H9 (cell line): ENCODE results near the gene ZNF346. TPM values are rescaled to one million over a fixed set of nuclear protein-coding genes. Genes with fewer than 3 reads are reported as not detected.
A peak's percentile ranks its signal among the peaks of the same experiment; 100 is the strongest.
"Not testable (repeated sequence)": the region's sequence is repeated elsewhere in the genome, so short reads cannot be mapped to it uniquely, and the experiment has no call there.

Experiments
- DNase-seq: peaks from one replicate; pipeline ENCODE4 v3.0.0-alpha.2; 2017
- H2AFZ ChIP-seq: one replicate; pipeline ENCODE4 v1.6.1; 2013; ENCODE audit warnings: mild to moderate bottlenecking, low read length, control low read depth, moderate library complexity
- H2AK5ac ChIP-seq: 2 replicates; pipeline ENCODE4 v1.6.1; 2013; ENCODE audit warnings: low read length, control low read depth, mixed read lengths; ENCODE audit not compliant: insufficient read length
- H2BK120ac ChIP-seq: one replicate; pipeline ENCODE4 v1.6.1; 2013; ENCODE audit warnings: low read depth, mild to moderate bottlenecking, low read length, control low read depth, inconsistent platforms; ENCODE audit not compliant: poor library complexity, severe bottlenecking
- H2BK12ac ChIP-seq: 2 replicates; pipeline ENCODE4 v1.6.1; 2013; ENCODE audit warnings: low read length, control low read depth, mixed read lengths, low read depth; ENCODE audit not compliant: insufficient read length
- H2BK15ac ChIP-seq: 2 replicates; pipeline ENCODE4 v1.6.1; 2013; ENCODE audit warnings: low read depth, low read length, control low read depth
- H2BK20ac ChIP-seq: one replicate; pipeline ENCODE4 v1.6.1; 2013; ENCODE audit warnings: low read depth, mild to moderate bottlenecking, low read length, control low read depth, inconsistent platforms; ENCODE audit not compliant: poor library complexity, severe bottlenecking
- H2BK5ac ChIP-seq: 2 replicates; pipeline ENCODE4 v1.6.1; 2013; ENCODE audit warnings: low read length, control low read depth, mixed read lengths; ENCODE audit not compliant: insufficient read length
- H3K14ac ChIP-seq: 2 replicates; pipeline ENCODE4 v1.6.1; 2013; ENCODE audit warnings: low read length, control low read depth; ENCODE audit not compliant: insufficient read depth
- H3K18ac ChIP-seq: 2 replicates; pipeline ENCODE4 v1.6.1; 2013; ENCODE audit warnings: low read depth, mild to moderate bottlenecking, mixed read lengths, low read length, control low read depth; ENCODE audit not compliant: insufficient read length
- H3K23ac ChIP-seq: 2 replicates; pipeline ENCODE4 v1.6.1; 2013; ENCODE audit warnings: low read length, control low read depth, mixed read lengths, low read depth; ENCODE audit not compliant: insufficient read length
- H3K23me2 ChIP-seq: 2 replicates; pipeline ENCODE4 v1.6.1; 2013; ENCODE audit warnings: low read depth, mild to moderate bottlenecking, mixed read lengths, low read length, control low read depth; ENCODE audit not compliant: insufficient read length, poor library complexity, severe bottlenecking
- H3K27ac ChIP-seq: 2 replicates; pipeline ENCODE4 v1.5.1; 2013; ENCODE audit warnings: low read length, control low read depth, mixed read lengths, low read depth; ENCODE audit not compliant: insufficient read length
- H3K27me3 ChIP-seq: 2 replicates; pipeline ENCODE4 v1.6.1; 2013; ENCODE audit warnings: low read length, control low read depth, inconsistent platforms; ENCODE audit not compliant: insufficient read depth
- H3K4ac ChIP-seq: 2 replicates; pipeline ENCODE4 v1.6.1; 2013; ENCODE audit warnings: low read depth, mild to moderate bottlenecking, control low read depth, inconsistent platforms, low read length, moderate library complexity
- H3K4me1 ChIP-seq: 2 replicates; pipeline ENCODE4 v1.6.1; 2013; ENCODE audit warnings: low read length, control low read depth, inconsistent platforms; ENCODE audit not compliant: insufficient read depth
- H3K4me2 ChIP-seq: 2 replicates; pipeline ENCODE4 v1.6.1; 2013; ENCODE audit warnings: low read length, control low read depth, mixed read lengths; ENCODE audit not compliant: insufficient read length, insufficient read depth
- H3K56ac ChIP-seq: 2 replicates; pipeline ENCODE4 v1.6.1; 2013; ENCODE audit warnings: low read depth, mild to moderate bottlenecking, mixed read lengths, low read length, control low read depth; ENCODE audit not compliant: insufficient read length
- H3K79me1 ChIP-seq: 2 replicates; pipeline ENCODE4 v1.6.1; 2013; ENCODE audit warnings: low read depth, mild to moderate bottlenecking, moderate library complexity, low read length, control low read depth, inconsistent platforms; ENCODE audit not compliant: insufficient read depth, poor library complexity, severe bottlenecking
- H3K79me2 ChIP-seq: 2 replicates; pipeline ENCODE4 v1.6.1; 2013; ENCODE audit warnings: low read length, control low read depth, inconsistent platforms; ENCODE audit not compliant: insufficient read depth
- H3K9ac ChIP-seq: 2 replicates; pipeline ENCODE4 v1.6.1; 2013; ENCODE audit warnings: low read length, control low read depth, mixed read lengths; ENCODE audit not compliant: insufficient read length; ENCODE audit errors: extremely low read depth
- H3K9me3 ChIP-seq: one replicate; pipeline ENCODE4 v1.6.1; 2013; ENCODE audit warnings: low read depth, low read length, inconsistent platforms; ENCODE audit not compliant: control insufficient read depth
- H3T11ph ChIP-seq: one replicate; pipeline ENCODE4 v1.6.1; 2013; ENCODE audit warnings: mild to moderate bottlenecking, low read length, control low read depth, inconsistent platforms
- H4K20me1 ChIP-seq: one replicate; pipeline ENCODE4 v1.6.1; 2013; ENCODE audit not compliant: control insufficient read depth, insufficient read length, insufficient read depth
- H4K5ac ChIP-seq: 2 replicates; pipeline ENCODE4 v1.6.1; 2013; ENCODE audit warnings: low read depth, mild to moderate bottlenecking, mixed read lengths, low read length, control low read depth; ENCODE audit not compliant: insufficient read length
- H4K8ac ChIP-seq: replicated peaks from 2 replicates; pipeline ENCODE4 v1.6.1; 2013; ENCODE audit warnings: low read length, control low read depth, mixed read lengths, low read depth; ENCODE audit not compliant: insufficient read length
- H4K91ac ChIP-seq: 2 replicates; pipeline ENCODE4 v1.6.1; 2013; ENCODE audit warnings: low read depth, mild to moderate bottlenecking, moderate library complexity, mixed read lengths, low read length, control low read depth; ENCODE audit not compliant: insufficient read length
- H3K27ac Mint-ChIP-seq, 3 experiments: 2 replicates in 2 of 3; 3 replicates in 1 of 3; pipeline ENCODE4 v1.8.0; 2020 to 2021; ENCODE audit warnings: mixed read lengths in 3 of 3, mild to moderate bottlenecking in 1 of 3, moderate library complexity in 1 of 3
- H3K27me3 Mint-ChIP-seq: 2 replicates; pipeline ENCODE4 v1.8.0; 2021; ENCODE audit warnings: low read depth, mild to moderate bottlenecking, moderate library complexity, mixed read lengths
- H3K36me3 Mint-ChIP-seq, 3 experiments: 2 replicates in 2 of 3; 3 replicates in 1 of 3; pipeline ENCODE4 v1.8.0; 2020 to 2021; ENCODE audit warnings: low read depth in 3 of 3, mixed read lengths in 3 of 3; ENCODE audit not compliant: insufficient read depth in 1 of 3
- H3K4me1 Mint-ChIP-seq, 2 experiments: 2 replicates each; pipeline ENCODE4 v1.8.0; 2020; ENCODE audit warnings: mixed read lengths in 2 of 2
- H3K4me3 Mint-ChIP-seq, 2 experiments: 2 replicates in 1 of 2; 3 replicates in 1 of 2; pipeline ENCODE4 v1.8.0; 2020 to 2021; ENCODE audit warnings: mild to moderate bottlenecking in 2 of 2, mixed read lengths in 2 of 2, moderate library complexity in 1 of 2
- H3K9me3 Mint-ChIP-seq, 2 experiments: 2 replicates in 1 of 2; 3 replicates in 1 of 2; pipeline ENCODE4 v1.8.0; 2020; ENCODE audit warnings: mild to moderate bottlenecking in 2 of 2, mixed read lengths in 2 of 2, moderate library complexity in 1 of 2
- WGBS: extraction: QIAGEN DNeasy Blood & Tissue Kit; methylation state at CpG from one replicate; pipeline ENCODE4 v1.1.7; 2013; ENCODE audit warnings: missing lambda C conversion rate, low lambda C conversion rate, mixed read lengths; ENCODE audit not compliant: insufficient read length; ENCODE audit errors: extremely low coverage; 5-methylcytosine and 5-hydroxymethylcytosine counted together
- total RNA-seq: library from RNA; stranded (reverse); gene quantifications from 2 replicates; pipeline ENCODE4 v1.2.1, GENCODE V29; 2021
- TF ChIP-seq, protein P1 (sequence below): fragments of 200-600 bp; sonication (generic); conservative IDR thresholded peaks from 3 replicates; pipeline ENCODE4 v1.8.0; 2021; ENCODE audit warnings: antibody characterized with exemption, mild to moderate bottlenecking

Gene ZNF346
- total RNA-seq, 1 experiment from 2014 or later, result 22.7 TPM

DNA sequence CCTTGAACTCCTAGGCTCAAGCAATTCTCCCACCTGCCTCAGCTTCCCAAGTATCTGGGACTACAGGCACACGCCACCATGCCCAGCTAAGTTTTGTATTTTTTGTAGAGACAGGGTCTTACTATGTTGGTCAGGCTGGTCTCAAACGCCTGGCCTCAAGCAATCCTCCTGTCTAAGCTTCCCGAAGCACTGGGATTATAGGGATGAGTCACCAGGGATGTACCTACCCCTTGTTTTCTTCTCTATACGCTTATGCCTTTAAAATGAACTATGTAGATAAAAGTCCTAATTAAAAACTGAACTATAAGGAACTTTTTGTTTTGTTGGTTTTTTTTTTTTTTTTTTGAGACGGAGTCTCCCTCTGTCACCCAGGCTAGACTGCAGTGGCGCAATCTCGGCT, 41.7 kb upstream of the ZNF346 start:
- WGBS, result no CpG with 5 or more reads among the region's 7 CpGs
- TF ChIP-seq, protein P1, sequence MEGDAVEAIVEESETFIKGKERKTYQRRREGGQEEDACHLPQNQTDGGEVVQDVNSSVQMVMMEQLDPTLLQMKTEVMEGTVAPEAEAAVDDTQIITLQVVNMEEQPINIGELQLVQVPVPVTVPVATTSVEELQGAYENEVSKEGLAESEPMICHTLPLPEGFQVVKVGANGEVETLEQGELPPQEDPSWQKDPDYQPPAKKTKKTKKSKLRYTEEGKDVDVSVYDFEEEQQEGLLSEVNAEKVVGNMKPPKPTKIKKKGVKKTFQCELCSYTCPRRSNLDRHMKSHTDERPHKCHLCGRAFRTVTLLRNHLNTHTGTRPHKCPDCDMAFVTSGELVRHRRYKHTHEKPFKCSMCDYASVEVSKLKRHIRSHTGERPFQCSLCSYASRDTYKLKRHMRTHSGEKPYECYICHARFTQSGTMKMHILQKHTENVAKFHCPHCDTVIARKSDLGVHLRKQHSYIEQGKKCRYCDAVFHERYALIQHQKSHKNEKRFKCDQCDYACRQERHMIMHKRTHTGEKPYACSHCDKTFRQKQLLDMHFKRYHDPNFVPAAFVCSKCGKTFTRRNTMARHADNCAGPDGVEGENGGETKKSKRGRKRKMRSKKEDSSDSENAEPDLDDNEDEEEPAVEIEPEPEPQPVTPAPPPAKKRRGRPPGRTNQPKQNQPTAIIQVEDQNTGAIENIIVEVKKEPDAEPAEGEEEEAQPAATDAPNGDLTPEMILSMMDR, result no peak
- Histone ChIP-seq H3K23me2 (no peaks in the 10 kb centered on the region), H2BK5ac (no peak overlapping the region), H3K23ac (no peak overlapping the region), H4K91ac (no peak overlapping the region), H2BK12ac (no peak overlapping the region), H2AFZ (no peak overlapping the region), H3K9ac (no peak overlapping the region), H3K79me1 (peaks cover 6% of the 10 kb centered on the region), H3K27me3 (no peaks in the 10 kb centered on the region), H3K9me3 (peaks cover 2% of the 10 kb centered on the region), H3K4me2 (no peak overlapping the region), H3K56ac (no peak overlapping the region), H4K5ac (no peak overlapping the region), H3K18ac (no peak overlapping the region), H3T11ph (no peak overlapping the region), H3K27ac (no peak overlapping the region), H4K8ac (no peak overlapping the region), H2BK20ac (no peak overlapping the region), H4K20me1 (no peaks in the 10 kb centered on the region), H2AK5ac (no peak overlapping the region), H2BK15ac (no peak overlapping the region), H2BK120ac (no peak overlapping the region), H3K4ac (no peak overlapping the region), H3K79me2 (peaks cover 2% of the 10 kb centered on the region; the same call in 1 of the 2 replicates), H3K4me1 (no peaks in the 10 kb centered on the region), H3K14ac (no peak overlapping the region)
- no peaks in the 10 kb centered on the region for H3K27me3 Mint-ChIP-seq
- H3K9me3 Mint-ChIP-seq, result peaks cover 23 to 26% of the 10 kb centered on the region in 2 experiments
- no peak for DNase-seq
- no peaks in the 10 kb centered on the region for H3K4me1 Mint-ChIP-seq
- no peak overlapping the region for H3K27ac Mint-ChIP-seq
- peaks cover 50 to 70% (median 67%) of the 10 kb centered on the region in 3 experiments for H3K36me3 Mint-ChIP-seq
- no peak overlapping the region for H3K4me3 Mint-ChIP-seq

DNA sequence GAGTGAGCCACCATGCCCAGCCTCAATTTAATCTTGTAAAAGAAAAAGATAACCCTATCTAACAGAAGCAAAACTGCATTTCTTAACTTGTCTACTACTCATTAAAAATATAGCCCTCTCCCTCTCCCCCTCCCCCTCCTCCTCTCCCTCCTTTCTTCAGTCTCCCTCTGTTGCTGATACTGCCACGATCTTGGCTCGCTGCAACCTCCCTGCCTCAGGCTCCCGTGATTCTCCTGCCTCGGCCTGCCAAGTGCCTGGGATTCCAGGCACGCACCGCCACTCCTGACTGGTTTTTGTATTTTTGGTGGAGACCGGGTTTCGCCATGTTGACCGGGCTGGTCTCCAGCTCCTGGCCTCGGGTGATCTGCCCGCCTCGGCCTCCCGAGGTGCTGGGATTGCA, 39.4 kb upstream of the ZNF346 start:
- not testable (repeated sequence) for H3K79me1 ChIP-seq, H2BK120ac ChIP-seq, H4K20me1 ChIP-seq, H3K4me1 ChIP-seq, H3K56ac ChIP-seq, H4K5ac ChIP-seq, H3K27me3 Mint-ChIP-seq, H3K4ac ChIP-seq, H3K27me3 ChIP-seq, H3K4me1 Mint-ChIP-seq, H3K18ac ChIP-seq, H3K9me3 ChIP-seq, H2BK15ac ChIP-seq, DNase-seq, H3T11ph ChIP-seq, H2BK12ac ChIP-seq, H3K23me2 ChIP-seq, H2BK20ac ChIP-seq, H3K4me2 ChIP-seq, H3K9ac ChIP-seq, H2AFZ ChIP-seq, H4K91ac ChIP-seq, H3K27ac ChIP-seq, H3K23ac ChIP-seq, H4K8ac ChIP-seq, H3K4me3 Mint-ChIP-seq, H2BK5ac ChIP-seq, H3K14ac ChIP-seq, H2AK5ac ChIP-seq
- peaks cover 11% of the 10 kb centered on the region; the same call in 1 of the 2 replicates for H3K79me2 ChIP-seq
- Mint-ChIP-seq H3K9me3 (peaks cover 29 to 32% of the 10 kb centered on the region in 2 experiments), H3K27ac (peak overlapping the region in 1 of 3 experiments; percentile 62; a peak in 1 of 7 replicates), H3K36me3 (peaks cover 53 to 78% (median 74%) of the 10 kb centered on the region in 3 experiments)
- no CpG with 5 or more reads among the region's 13 CpGs for WGBS
